CD4-positive, alpha-beta T cell (primary cell): ENCODE data around the gene PCDHGB5. TPM values are rescaled to one million over a fixed set of nuclear protein-coding genes. Genes with fewer than 3 reads are reported as not detected.
"Not testable (repeated sequence)": the region's sequence is repeated elsewhere in the genome, so short reads cannot be mapped to it uniquely, and the experiment has no call there.

Source experiments
- ATAC-seq: fragments of 200-7000 bp; cut with Tn5 transposase; one replicate; pipeline ENCODE4 v1.10.0; 2022; ENCODE audit warnings: mild to moderate bottlenecking; ENCODE audit not compliant: poor library complexity
- CTCF ChIA-PET: fragments of 350-600 bp; sonication (Branson Sonifier 250); formaldehyde crosslinking; loops from one replicate; lab custom pipeline; 2021; ENCODE audit warnings: antibody characterized with exemption, inconsistent platforms; lab: Charles Lee
- POLR2A ChIA-PET: fragments of 350-600 bp; sonication (Branson Sonifier 250); formaldehyde crosslinking; loops from one replicate; lab custom pipeline; 2021; ENCODE audit warnings: antibody characterized with exemption, inconsistent platforms; lab: Charles Lee
- DNase-seq, 14 experiments: peaks; one replicate each; pipeline ENCODE4 v3.0.0-alpha.2; 2013 to 2020; ENCODE audit warnings: mixed read lengths in 2 of 14
- H3K27ac ChIP-seq, 2 donors: one replicate each; pipeline versions ENCODE4 v1.5.1 to v1.7.0; 2013; ENCODE audit warnings: low read length in 2 of 2, low read depth in 1 of 2, mild to moderate bottlenecking in 1 of 2
- H3K27me3 ChIP-seq, 2 experiments: 1 replicate in 1 of 2; 2 replicates in 1 of 2; pipeline versions ENCODE4 v1.6.1 to v1.7.0; 2013; ENCODE audit warnings: low read length in 2 of 2, control low read depth in 1 of 2, mild to moderate bottlenecking in 1 of 2, moderate library complexity in 1 of 2; ENCODE audit not compliant: insufficient read depth in 2 of 2, control insufficient read depth in 1 of 2
- H3K36me3 ChIP-seq: one replicate; pipeline ENCODE4 v1.6.1; 2013; ENCODE audit warnings: low read length, control low read depth; ENCODE audit not compliant: insufficient read depth
- H3K4me1 ChIP-seq: one replicate; pipeline ENCODE4 v1.6.1; 2013; ENCODE audit warnings: low read length, control low read depth; ENCODE audit not compliant: insufficient read depth
- H3K4me3 ChIP-seq: one replicate; pipeline ENCODE4 v1.5.1; 2013; ENCODE audit warnings: mild to moderate bottlenecking, low read length, moderate library complexity
- H3K9me3 ChIP-seq, 2 experiments: 1 replicate in 1 of 2; 2 replicates in 1 of 2; pipeline versions ENCODE4 v1.6.1 to v1.7.0; 2013; ENCODE audit warnings: low read length in 2 of 2, mild to moderate bottlenecking in 2 of 2, control low read depth in 1 of 2, moderate library complexity in 1 of 2; ENCODE audit not compliant: control insufficient read depth in 1 of 2, insufficient read depth in 1 of 2
- H3K27ac Mint-ChIP-seq: one replicate; pipeline ENCODE4 v1.8.0; 2020; ENCODE audit warnings: mixed read lengths
- H3K27me3 Mint-ChIP-seq: one replicate; pipeline ENCODE4 v1.8.0; 2021; ENCODE audit warnings: mixed read lengths
- H3K36me3 Mint-ChIP-seq: one replicate; pipeline ENCODE4 v1.8.0; 2021; ENCODE audit warnings: low read depth, mixed read lengths
- H3K4me1 Mint-ChIP-seq: one replicate; pipeline ENCODE4 v1.8.0; 2021; ENCODE audit warnings: low read depth, mixed read lengths
- H3K4me3 Mint-ChIP-seq: one replicate; pipeline ENCODE4 v1.8.0; 2020; ENCODE audit warnings: mild to moderate bottlenecking, mixed read lengths
- H3K9me3 Mint-ChIP-seq: one replicate; pipeline ENCODE4 v1.8.0; 2020; ENCODE audit warnings: mixed read lengths
- CTCF ChIP-seq: fragments of 200-600 bp; IDR thresholded peaks from one replicate; pipeline ENCODE4 v1.8.0; 2022; ENCODE audit warnings: antibody characterized with exemption, mild to moderate bottlenecking
- intact Hi-C, 2 experiments: fragments of 100-400 bp; cut with DNase I in 1 of 2; cut with micrococcal nuclease in 1 of 2; formaldehyde crosslinking; loops; one replicate each; pipeline versions ENCODE4 v1.15.1 to v1.9.0; 2023 to 2025; cut with DNase I, micrococcal nuclease
- total RNA-seq, 174 experiments: library from RNA in 2 of 174; stranded (reverse) in 2 of 174; gene quantifications; one replicate each; pipeline ENCODE4 v1.2.3 and lab custom pipeline; 2021 to 2026

PCDHGB5 gene
- total RNA-seq, 2 experiments from 2014 or later = 0.14 to 0.20 TPM

GRCh38 chr5:141412854-141413539, 15.2 kb downstream of the PCDHGB5 start, which contains the start of gene PCDHGA10:
PCDHGA10 (plus strand) TSS chr5:141412987; CDS start chr5:141413176, 189 bp downstream.
- Mint-ChIP-seq H3K36me3 (peaks cover 46% of the 10 kb centered on the region), H3K27ac (no peak within 1 kb of the TSS), H3K9me3 (peaks cover 20% of the 10 kb centered on the region), H3K27me3 (peaks cover 82% of the 10 kb centered on the region), H3K4me1 (peaks cover 24% of the 10 kb centered on the region), H3K4me3 (peak within 1 kb of the TSS; percentile 92)
- peak; percentile 71 for TF ChIP-seq CTCF
- H3K9me3 ChIP-seq = peaks cover 21 to 51% of the 10 kb centered on the region in 2 experiments
- DNase-seq (peak in 13 of 14 experiments; percentile 26 to 72 (median 39)), ATAC-seq (peak; percentile 88)
- H3K27ac ChIP-seq = no peak within 1 kb of the TSS
- ChIA-PET POLR2A (interaction anchor here (0.9 to 1.3 kb wide), 3 partner anchors 48 to 151 kb away, joined by 3 to 4 read pairs (median 3); partner anchors contain the start of gene TAF7), CTCF (interaction anchor here (0.6 to 3.0 kb wide), 14 partner anchors 8 to 225 kb away, joined by 3 to 19 read pairs (median 4); partner anchors contain the start of genes PCDHGA11, PCDHGA6, PCDHGB5 and TAF7)
- intact Hi-C loops = loop anchor here (2.0 to 10.0 kb wide), 5 partner anchors 48 to 149 kb away; partner anchors contain the start of genes PCDHGA5 (in 1 of the 2) and TAF7 (in 1 of the 2)
- H3K27me3 ChIP-seq = peaks cover 63 to 84% of the 10 kb centered on the region in 2 experiments
- H3K36me3 ChIP-seq = no peaks in the 10 kb centered on the region
- H3K4me3 ChIP-seq = peak within 1 kb of the TSS; percentile 53
- H3K4me1 ChIP-seq = peaks cover 15% of the 10 kb centered on the region

- ChIA-PET CTCF (interaction anchor here (0.6 to 3.0 kb wide), 10 partner anchors 23 to 224 kb away, joined by 3 to 19 read pairs (median 4); partner anchors contain the start of gene TAF7), POLR2A (interaction anchor here (0.9 to 1.3 kb wide), 2 partner anchors 93 to 150 kb away, joined by 3 to 4 read pairs; partner anchors contain the start of gene TAF7)
- Mint-ChIP-seq H3K9me3 (peaks cover 22% of the 10 kb centered on the region), H3K27ac (no peak overlapping the region), H3K4me3 (peak overlapping the region; percentile 92), H3K36me3 (peaks cover 51% of the 10 kb centered on the region), H3K4me1 (peaks cover 23% of the 10 kb centered on the region), H3K27me3 (peaks cover 82% of the 10 kb centered on the region)
- Histone ChIP-seq H3K27me3 (peaks cover 63 to 84% of the 10 kb centered on the region in 2 experiments), H3K36me3 (no peaks in the 10 kb centered on the region), H3K27ac (no peak overlapping the region), H3K9me3 (peaks cover 21 to 52% of the 10 kb centered on the region in 2 experiments), H3K4me3 (peak overlapping the region; percentile 53), H3K4me1 (peaks cover 15% of the 10 kb centered on the region)
- ATAC-seq (no peak), DNase-seq (no peak)
- no peak for TF ChIP-seq CTCF
- intact Hi-C loops = loop anchor here (2.0 to 10.0 kb wide), 5 partner anchors 49 to 149 kb away; partner anchors contain the start of genes PCDHGA5 (in 1 of the 2) and TAF7 (in 1 of the 2)
These were observed 15.9 kb downstream of the PCDHGB5 start for GRCh38 chr5:141413540-141414069.

- H3K36me3 ChIP-seq, H3K27ac Mint-ChIP-seq, H3K27ac ChIP-seq, POLR2A ChIA-PET, ATAC-seq, H3K4me3 ChIP-seq, DNase-seq: not testable (repeated sequence)
- H3K9me3 Mint-ChIP-seq = peaks cover 20% of the 10 kb centered on the region
- intact Hi-C loops = loop anchor here (5.0 to 10.0 kb wide), 4 partner anchors 32 to 148 kb away; partner anchors contain the start of genes PCDHGA5 (in 1 of the 2), PCDHGA7 (in 1 of the 2) and TAF7 (in 1 of the 2)
- H3K27me3 Mint-ChIP-seq = peaks cover 80% of the 10 kb centered on the region
- Histone ChIP-seq H3K9me3 (peaks cover 23 to 57% of the 10 kb centered on the region in 2 experiments), H3K27me3 (peaks cover 62 to 84% of the 10 kb centered on the region in 2 experiments), H3K4me1 (peaks cover 15% of the 10 kb centered on the region)
- H3K4me1 Mint-ChIP-seq = peaks cover 27% of the 10 kb centered on the region
- peaks cover 50% of the 10 kb centered on the region for H3K36me3 Mint-ChIP-seq
- H3K4me3 Mint-ChIP-seq = peak overlapping the region; percentile 59
- CTCF ChIA-PET = interaction anchor here (1.1 to 3.0 kb wide), 2 partner anchors 94 to 110 kb away, joined by 3 to 15 read pairs; partner anchors contain the start of gene TAF7
These were observed 17.0 kb downstream of the PCDHGB5 start for GRCh38 chr5:141414548-141415274.

GRCh38 chr5:141415275-141415618, 17.5 kb downstream of the PCDHGB5 start:
- H3K36me3 ChIP-seq, POLR2A ChIA-PET, ATAC-seq, DNase-seq, H3K4me3 ChIP-seq, H3K27ac ChIP-seq, H3K27ac Mint-ChIP-seq: not testable (repeated sequence)
- peaks cover 50% of the 10 kb centered on the region for H3K36me3 Mint-ChIP-seq
- peaks cover 27% of the 10 kb centered on the region for H3K4me1 Mint-ChIP-seq
- peak overlapping the region; percentile 4 for H3K4me3 Mint-ChIP-seq
- peaks cover 61 to 90% of the 10 kb centered on the region in 2 experiments for H3K27me3 ChIP-seq
- H3K4me1 ChIP-seq = peaks cover 15% of the 10 kb centered on the region
- CTCF ChIA-PET = interaction anchor here (1.1 to 3.0 kb wide), 2 partner anchors 95 to 110 kb away, joined by 3 to 15 read pairs; partner anchors contain the start of gene TAF7
- H3K9me3 Mint-ChIP-seq = peaks cover 22% of the 10 kb centered on the region
- intact Hi-C loops = loop anchor here in 1 of 2 experiments (5.0 to 10.0 kb wide), 3 partner anchors 33 to 90 kb away; partner anchors contain the start of genes PCDHGA5, PCDHGA7 and TAF7
- peaks cover 81% of the 10 kb centered on the region for H3K27me3 Mint-ChIP-seq
- peaks cover 28 to 54% of the 10 kb centered on the region in 2 experiments for H3K9me3 ChIP-seq
